NCI-H748 (cell line): ENCODE measurements around the gene STAM2.

Experiments
- DNase-seq: peaks from one replicate; lab custom pipeline; 2025; ENCODE audit not compliant: unreplicated experiment; lab: John Stamatoyannopoulos, UW

Gene STAM2

GRCh38 chr2:152075461-152076050 lies 100.0 kb downstream of the STAM2 start:
- no peak for DNase-seq

GRCh38 chr2:152072011-152072410 lies 103.6 kb downstream of the STAM2 start:
- DNase-seq = no peak

- no peak for DNase-seq
These were observed 104.0 kb downstream of the STAM2 start for GRCh38 chr2:152071518-152071917.

GRCh38 chr2:152071092-152071491 lies 104.5 kb downstream of the STAM2 start:
- DNase-seq = no peak

GRCh38 chr2:152068226-152068625 lies 107.3 kb downstream of the STAM2 start:
- DNase-seq = no peak

GRCh38 chr2:152067823-152068222 lies 107.7 kb downstream of the STAM2 start:
- no peak for DNase-seq
